Central memory CD8-positive, alpha-beta T cell (primary cell): ENCODE results near the gene FHIT.

ENCODE experiments used
- ATAC-seq: fragments of 150-1000 bp; cut with Tn5 transposase; replicated peaks from 2 replicates; pipeline ENCODE4 v1.10.0; 2022; ENCODE audit warnings: mild to moderate bottlenecking, moderate FRiP score, moderate number of reproducible peaks; ENCODE audit not compliant: poor library complexity, severe bottlenecking; ENCODE audit errors: extremely low read depth
- DNase-seq, 2 donors: peaks; one replicate each; pipeline ENCODE4 v3.0.0; 2021; ENCODE audit warnings: low spot score in 2 of 2
- H3K27ac Mint-ChIP-seq: one replicate; pipeline ENCODE4 v1.8.0; 2022; ENCODE audit warnings: low read depth, mild to moderate bottlenecking, moderate library complexity, mixed read lengths
- H3K27me3 Mint-ChIP-seq: one replicate; pipeline ENCODE4 v1.8.0; 2022; ENCODE audit warnings: mixed read lengths
- H3K36me3 Mint-ChIP-seq: one replicate; pipeline ENCODE4 v1.8.0; 2022; ENCODE audit warnings: mild to moderate bottlenecking, moderate library complexity, mixed read lengths; ENCODE audit not compliant: insufficient read depth
- H3K4me1 Mint-ChIP-seq: one replicate; pipeline ENCODE4 v1.8.0; 2022; ENCODE audit warnings: mixed read lengths
- H3K4me3 Mint-ChIP-seq: one replicate; pipeline ENCODE4 v1.8.0; 2022; ENCODE audit warnings: mild to moderate bottlenecking, moderate library complexity, mixed read lengths
- H3K9me3 Mint-ChIP-seq: one replicate; pipeline ENCODE4 v1.8.0; 2022; ENCODE audit warnings: mixed read lengths

The FHIT gene

DNA sequence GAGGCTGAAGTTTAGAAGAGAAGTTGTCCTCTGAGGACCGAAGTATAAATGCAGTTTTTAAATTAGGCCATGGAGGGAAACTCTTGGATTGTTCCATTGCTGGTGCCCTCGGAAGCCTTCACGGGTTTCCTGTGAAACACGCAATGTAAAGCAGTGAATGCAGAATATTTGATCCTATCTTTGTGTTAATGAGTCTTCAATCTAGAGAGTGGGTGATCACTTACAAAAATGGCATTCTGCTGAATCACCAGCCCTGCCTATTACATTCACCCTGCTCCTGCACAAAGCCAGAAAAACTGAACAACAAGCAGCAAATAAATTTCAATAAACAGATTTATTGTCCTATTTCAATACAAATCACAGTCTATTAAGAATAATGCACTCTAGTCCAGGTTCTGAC, 1063.9 kb downstream of the FHIT start:
- Mint-ChIP-seq H3K27ac (no peak overlapping the region), H3K9me3 (no peaks in the 10 kb centered on the region), H3K36me3 (no peaks in the 10 kb centered on the region), H3K4me3 (no peak overlapping the region), H3K4me1 (peaks cover under 1% of the 10 kb centered on the region), H3K27me3 (peaks cover 26% of the 10 kb centered on the region)
- DNase-seq (no peak), ATAC-seq (no peak)

DNA sequence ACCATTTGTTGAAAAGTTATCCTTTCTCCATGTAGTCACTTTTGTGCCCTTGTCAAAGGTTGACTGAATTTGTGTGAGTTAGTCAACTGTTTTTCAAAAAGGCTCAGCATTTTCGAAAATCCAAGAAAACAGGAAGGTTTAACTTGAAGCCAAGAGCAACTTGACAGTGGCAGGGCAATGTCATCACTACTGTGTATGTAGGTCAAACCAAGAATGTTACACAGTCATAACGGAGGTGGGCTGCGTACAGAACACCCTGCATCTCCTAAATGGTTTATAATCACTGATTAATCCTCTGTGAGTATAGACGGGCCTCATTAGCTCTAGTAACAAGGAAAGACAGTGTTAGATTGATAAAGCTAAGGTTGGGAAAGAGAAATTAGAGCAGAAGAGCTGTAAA, 1064.9 kb downstream of the FHIT start:
- ATAC-seq (no peak), DNase-seq (no peak)
- no peaks in the 10 kb centered on the region for H3K4me1 Mint-ChIP-seq
- H3K36me3 Mint-ChIP-seq = no peaks in the 10 kb centered on the region
- no peaks in the 10 kb centered on the region for H3K9me3 Mint-ChIP-seq
- peaks cover 26% of the 10 kb centered on the region for H3K27me3 Mint-ChIP-seq
- no peak overlapping the region for H3K27ac Mint-ChIP-seq
- H3K4me3 Mint-ChIP-seq = no peak overlapping the region

GRCh38 chr3:60185161-60185560, 1066.1 kb downstream of the FHIT start:
- Mint-ChIP-seq H3K4me1 (no peaks in the 10 kb centered on the region), H3K27me3 (peaks cover 22% of the 10 kb centered on the region), H3K9me3 (no peaks in the 10 kb centered on the region), H3K27ac (no peak overlapping the region), H3K4me3 (no peak overlapping the region), H3K36me3 (no peaks in the 10 kb centered on the region)
- DNase-seq (no peak), ATAC-seq (no peak)

GRCh38 chr3:60182697-60183096, 1068.6 kb downstream of the FHIT start:
- DNase-seq (no peak), ATAC-seq (no peak)
- H3K27me3 Mint-ChIP-seq = peaks cover 12% of the 10 kb centered on the region
- no peak overlapping the region for H3K4me3 Mint-ChIP-seq
- no peak overlapping the region for H3K27ac Mint-ChIP-seq
- no peaks in the 10 kb centered on the region for H3K36me3 Mint-ChIP-seq
- H3K4me1 Mint-ChIP-seq = no peaks in the 10 kb centered on the region
- no peaks in the 10 kb centered on the region for H3K9me3 Mint-ChIP-seq

DNA sequence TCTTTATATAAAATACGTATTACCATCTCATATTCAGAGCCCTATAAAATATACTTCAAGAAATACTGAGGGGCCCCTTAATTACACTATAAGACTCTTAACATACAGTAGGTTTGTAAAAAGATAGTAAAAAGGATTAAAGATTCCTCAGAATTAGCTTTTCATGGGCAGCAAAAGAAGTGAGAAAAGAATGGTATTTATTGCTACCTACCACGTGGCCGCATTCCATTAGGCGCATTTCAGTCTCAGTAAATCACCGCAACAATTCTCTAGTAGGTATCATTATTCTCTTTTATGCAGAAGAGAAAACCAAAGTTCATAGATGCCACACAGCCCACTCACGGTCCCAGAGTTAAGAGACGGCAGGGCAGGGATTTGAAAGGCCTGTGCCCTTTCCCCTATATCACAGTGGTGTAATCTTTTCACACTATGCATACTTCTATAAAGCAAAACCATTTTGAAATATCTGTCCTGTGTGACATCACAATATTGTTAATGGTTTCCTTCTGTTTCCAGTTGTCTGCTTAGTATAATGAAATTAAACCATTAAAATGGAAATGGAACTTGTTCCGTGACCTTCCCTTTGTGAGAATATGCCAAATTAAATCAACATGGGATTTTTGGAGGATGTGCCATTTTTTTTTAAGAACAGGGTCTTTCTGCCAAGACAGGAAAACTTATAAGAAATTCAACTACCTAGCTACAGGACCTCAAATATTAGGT, 1072.2 kb downstream of the FHIT start:
- H3K9me3 Mint-ChIP-seq = no peaks in the 10 kb centered on the region

GRCh38 chr3:60177726-60178125, 1073.5 kb downstream of the FHIT start:
- H3K4me1 Mint-ChIP-seq = no peaks in the 10 kb centered on the region
- peaks cover 2% of the 10 kb centered on the region for H3K36me3 Mint-ChIP-seq
- H3K27me3 Mint-ChIP-seq = peaks cover 8% of the 10 kb centered on the region
- DNase-seq (no peak), ATAC-seq (no peak)
- no peak overlapping the region for H3K4me3 Mint-ChIP-seq
- no peaks in the 10 kb centered on the region for H3K9me3 Mint-ChIP-seq
- no peak overlapping the region for H3K27ac Mint-ChIP-seq

More for the DNA sequence above, 1072.2 kb downstream of the FHIT start:
- Mint-ChIP-seq H3K27me3 (peaks cover 8% of the 10 kb centered on the region), H3K36me3 (no peaks in the 10 kb centered on the region), H3K4me1 (no peaks in the 10 kb centered on the region), H3K27ac (no peak overlapping the region), H3K4me3 (no peak overlapping the region)
- no peak for DNase-seq
- no peak for ATAC-seq

DNA sequence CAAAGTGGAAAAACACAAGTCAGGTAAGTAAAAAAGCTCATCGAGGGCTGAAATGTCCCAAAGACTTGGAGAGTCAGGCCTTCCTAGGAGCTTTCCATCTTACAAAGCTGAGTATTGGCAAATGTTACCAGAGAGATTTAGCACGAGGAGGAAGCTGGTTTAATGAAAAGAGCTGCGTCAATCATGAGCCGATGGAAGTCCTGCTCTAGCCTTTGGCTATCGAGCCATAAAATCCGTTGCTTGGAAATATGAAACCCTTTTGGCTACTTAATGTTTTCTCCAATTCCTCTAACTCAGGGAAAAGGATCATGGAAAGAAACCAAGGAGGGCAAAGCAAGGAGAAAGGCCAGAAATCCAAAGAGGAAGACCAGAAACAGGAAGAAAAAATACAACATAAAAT, 1074.6 kb downstream of the FHIT start:
- ATAC-seq (no peak), DNase-seq (no peak)
- peaks cover 2% of the 10 kb centered on the region for H3K36me3 Mint-ChIP-seq
- H3K4me1 Mint-ChIP-seq = no peaks in the 10 kb centered on the region
- H3K27me3 Mint-ChIP-seq = peaks cover 8% of the 10 kb centered on the region
- no peaks in the 10 kb centered on the region for H3K9me3 Mint-ChIP-seq
- no peak overlapping the region for H3K4me3 Mint-ChIP-seq
- no peak overlapping the region for H3K27ac Mint-ChIP-seq

GRCh38 chr3:60175680-60176079, 1075.6 kb downstream of the FHIT start:
- no peak overlapping the region for H3K4me3 Mint-ChIP-seq
- H3K36me3 Mint-ChIP-seq = peaks cover 2% of the 10 kb centered on the region
- no peaks in the 10 kb centered on the region for H3K4me1 Mint-ChIP-seq
- H3K27me3 Mint-ChIP-seq = peaks cover 8% of the 10 kb centered on the region
- no peak for ATAC-seq
- no peak overlapping the region for H3K27ac Mint-ChIP-seq
- no peak for DNase-seq
- no peaks in the 10 kb centered on the region for H3K9me3 Mint-ChIP-seq

DNA sequence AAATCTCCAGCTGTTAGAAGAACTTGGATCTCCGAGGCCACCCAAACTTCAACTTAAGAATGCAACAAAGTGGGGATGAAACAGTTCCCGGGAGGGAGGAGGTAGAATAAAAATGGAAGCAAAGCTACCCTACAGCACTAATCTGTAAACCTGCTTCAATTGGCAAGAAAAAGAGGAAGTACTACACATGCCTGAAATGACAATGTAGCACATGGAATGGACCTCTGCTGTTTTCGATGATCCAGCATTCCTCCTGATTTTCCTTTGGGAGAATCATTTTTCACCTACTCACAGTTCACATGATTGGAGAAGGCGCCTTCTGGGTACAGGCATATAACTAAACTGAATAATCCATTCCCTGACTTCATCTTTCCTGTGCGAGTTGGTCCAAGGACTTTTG, 1081.5 kb downstream of the FHIT start:
- Mint-ChIP-seq H3K27me3 (peaks cover 2% of the 10 kb centered on the region), H3K4me1 (no peaks in the 10 kb centered on the region), H3K36me3 (peaks cover 2% of the 10 kb centered on the region), H3K27ac (no peak overlapping the region), H3K9me3 (no peaks in the 10 kb centered on the region), H3K4me3 (no peak overlapping the region)
- ATAC-seq (no peak), DNase-seq (no peak)

- Mint-ChIP-seq H3K27ac (no peak overlapping the region), H3K36me3 (no peaks in the 10 kb centered on the region), H3K4me1 (no peaks in the 10 kb centered on the region), H3K9me3 (no peaks in the 10 kb centered on the region), H3K4me3 (no peak overlapping the region), H3K27me3 (no peaks in the 10 kb centered on the region)
- DNase-seq = no peak
- no peak for ATAC-seq
These were observed 1084.1 kb downstream of the FHIT start for GRCh38 chr3:60167186-60167585.

GRCh38 chr3:60160822-60161748, 1090.2 kb downstream of the FHIT start:
- no peaks in the 10 kb centered on the region for H3K9me3 Mint-ChIP-seq
- no peak overlapping the region for H3K27ac Mint-ChIP-seq
- DNase-seq (no peak), ATAC-seq (no peak)
- no peaks in the 10 kb centered on the region for H3K36me3 Mint-ChIP-seq
- H3K4me1 Mint-ChIP-seq = peaks cover 17% of the 10 kb centered on the region
- no peaks in the 10 kb centered on the region for H3K27me3 Mint-ChIP-seq
- H3K4me3 Mint-ChIP-seq = no peak overlapping the region

DNA sequence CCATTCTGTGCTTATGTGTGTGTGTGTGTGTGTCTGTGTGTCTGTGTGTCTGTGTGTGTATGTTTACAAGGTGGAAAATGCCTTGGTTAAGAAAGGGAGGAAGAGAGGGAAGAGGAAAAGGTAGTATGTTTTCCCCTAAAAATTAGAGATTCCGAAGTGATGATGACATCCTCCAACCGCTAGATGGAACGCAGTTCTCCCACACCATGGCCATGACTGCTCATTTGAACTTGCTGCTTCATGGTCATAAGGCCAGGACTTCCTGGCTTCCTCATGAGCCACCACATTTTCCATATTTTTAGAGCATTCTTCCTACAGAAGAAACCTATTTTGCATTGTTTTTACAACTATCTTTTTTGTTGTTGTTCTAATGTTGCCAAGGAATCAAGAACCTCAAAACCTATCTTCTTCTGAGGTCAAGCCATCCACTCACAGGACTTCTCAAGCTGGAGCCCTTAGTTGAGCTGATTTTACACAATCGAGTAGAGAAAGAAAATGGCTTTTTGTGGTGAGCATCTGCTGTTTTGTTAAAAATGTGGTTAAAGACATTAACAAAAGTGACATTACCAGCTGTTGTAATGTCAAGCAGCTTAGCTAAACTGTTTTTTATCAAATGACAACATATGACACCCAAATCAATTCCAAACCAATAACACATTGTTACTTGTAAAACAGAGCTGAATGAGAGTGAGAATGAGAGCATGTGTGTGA, 1091.0 kb downstream of the FHIT start:
- Mint-ChIP-seq H3K27ac (no peak overlapping the region), H3K27me3 (no peaks in the 10 kb centered on the region), H3K4me1 (peaks cover 17% of the 10 kb centered on the region), H3K4me3 (no peak overlapping the region), H3K9me3 (no peaks in the 10 kb centered on the region), H3K36me3 (no peaks in the 10 kb centered on the region)
- ATAC-seq (no peak), DNase-seq (no peak)
